Endodermal cell (in vitro differentiated cells): ENCODE results near the gene TIAL1. TPM values are rescaled to one million over a fixed set of nuclear protein-coding genes. Genes with fewer than 3 reads are reported as not detected.

Experiments used
- DNase-seq: peaks from one replicate; pipeline ENCODE4 v3.0.0-alpha.2; 2017
- H3K27ac ChIP-seq: 2 replicates; pipeline ENCODE4 v1.5.1; 2013; ENCODE audit warnings: mild to moderate bottlenecking, low read depth, low read length, moderate library complexity
- H3K27me3 ChIP-seq: 2 replicates; pipeline ENCODE4 v1.6.1; 2013; ENCODE audit warnings: mild to moderate bottlenecking, low read length, moderate library complexity; ENCODE audit not compliant: insufficient read depth, control insufficient read depth, poor library complexity, severe bottlenecking
- H3K36me3 ChIP-seq: 2 replicates; pipeline ENCODE4 v1.7.0; 2013; ENCODE audit warnings: mild to moderate bottlenecking, low read length, moderate library complexity; ENCODE audit not compliant: control insufficient read depth, insufficient read depth
- H3K4me1 ChIP-seq: one replicate; pipeline ENCODE4 v1.7.0; 2013; ENCODE audit warnings: low read length; ENCODE audit not compliant: control insufficient read depth, insufficient read depth
- H3K4me3 ChIP-seq: 2 replicates; pipeline ENCODE4 v1.5.1; 2013; ENCODE audit warnings: mild to moderate bottlenecking, low read length, moderate library complexity
- H3K9ac ChIP-seq: 2 replicates; pipeline ENCODE4 v1.6.1; 2013; ENCODE audit warnings: mild to moderate bottlenecking, low read length, moderate library complexity; ENCODE audit not compliant: poor library complexity, severe bottlenecking; ENCODE audit errors: extremely low read depth
- H3K9me3 ChIP-seq: 2 replicates; pipeline ENCODE4 v1.6.1; 2013; ENCODE audit warnings: mild to moderate bottlenecking, low read length, moderate library complexity; ENCODE audit not compliant: control insufficient read depth
- H3K27ac Mint-ChIP-seq: 2 replicates; pipeline ENCODE4 v1.8.0; 2020; ENCODE audit warnings: mixed read lengths
- H3K27me3 Mint-ChIP-seq: 2 replicates; pipeline ENCODE4 v1.8.0; 2021; ENCODE audit warnings: mild to moderate bottlenecking, mixed read lengths; ENCODE audit not compliant: insufficient read depth
- H3K36me3 Mint-ChIP-seq: 2 replicates; pipeline ENCODE4 v1.8.0; 2020; ENCODE audit warnings: low read depth, mixed read lengths
- H3K4me1 Mint-ChIP-seq: 2 replicates; pipeline ENCODE4 v1.8.0; 2020; ENCODE audit warnings: mixed read lengths
- H3K4me3 Mint-ChIP-seq: 2 replicates; pipeline ENCODE4 v1.8.0; 2020; ENCODE audit warnings: mild to moderate bottlenecking, moderate library complexity, mixed read lengths
- H3K9me3 Mint-ChIP-seq: 2 replicates; pipeline ENCODE4 v1.8.0; 2020; ENCODE audit warnings: mild to moderate bottlenecking, mixed read lengths
- CTCF ChIP-seq: fragments of 200-600 bp; sonication (generic); conservative IDR thresholded peaks from 2 replicates; pipeline ENCODE4 v1.5.0; 2021; ENCODE audit warnings: antibody characterized with exemption, mild to moderate bottlenecking
- WGBS, 2 experiments: methylation state at CpG; one replicate each; pipeline versions ENCODE4 v1.1.5 to v1.1.7; 2013; ENCODE audit warnings: missing lambda C conversion rate in 2 of 2, mixed read lengths in 1 of 2; ENCODE audit not compliant: insufficient coverage in 1 of 2, insufficient read length in 1 of 2; 5-methylcytosine and 5-hydroxymethylcytosine counted together
- total RNA-seq, 2 donors: library from RNA; stranded (reverse); fragmentation: NEBNext Ultra II Directional in 1 of 2; extraction: Animal tissue kit (Norgen Biotek cat#: 25700) in 1 of 2; gene quantifications; 2 replicates in 1 of 2; 3 replicates in 1 of 2; pipeline ENCODE4 v1.2.1, GENCODE V29; 2021

The TIAL1 gene
- total RNA-seq, 2 donors from 2014 or later = 156 to 176 TPM

GRCh38 chr10:119575991-119576390, 20.8 kb downstream of the TIAL1 start:
- TF ChIP-seq CTCF = no peak
- peaks cover 71% of the 10 kb centered on the region for H3K36me3 ChIP-seq

GRCh38 chr10:119575506-119575905, 21.3 kb downstream of the TIAL1 start:
- Histone ChIP-seq H3K27me3 (no peaks in the 10 kb centered on the region), H3K4me3 (no peak overlapping the region), H3K9me3 (no peaks in the 10 kb centered on the region), H3K4me1 (no peaks in the 10 kb centered on the region), H3K36me3 (peaks cover 66% of the 10 kb centered on the region), H3K9ac (no peak overlapping the region), H3K27ac (no peak overlapping the region)
- H3K27me3 Mint-ChIP-seq = no peaks in the 10 kb centered on the region
- peaks cover 61% of the 10 kb centered on the region for H3K36me3 Mint-ChIP-seq
- 91 to 95% methylated on average over 4 to 5 of the region's 5 CpGs for WGBS, 2 experiments
- H3K9me3 Mint-ChIP-seq = no peaks in the 10 kb centered on the region
- no peak for DNase-seq
- no peak overlapping the region for H3K4me3 Mint-ChIP-seq
- no peak for TF ChIP-seq CTCF
- H3K4me1 Mint-ChIP-seq = no peaks in the 10 kb centered on the region
- H3K27ac Mint-ChIP-seq = no peak overlapping the region

More at GRCh38 chr10:119575991-119576390, 20.8 kb downstream of the TIAL1 start:
- no peak overlapping the region for H3K4me3 Mint-ChIP-seq
- Histone ChIP-seq H3K9ac (no peak overlapping the region), H3K4me3 (no peak overlapping the region), H3K9me3 (no peaks in the 10 kb centered on the region), H3K27ac (no peak overlapping the region), H3K4me1 (no peaks in the 10 kb centered on the region), H3K27me3 (no peaks in the 10 kb centered on the region)
- H3K4me1 Mint-ChIP-seq = no peaks in the 10 kb centered on the region
- H3K36me3 Mint-ChIP-seq = peaks cover 61% of the 10 kb centered on the region
- no peaks in the 10 kb centered on the region for H3K27me3 Mint-ChIP-seq
- no peak for DNase-seq
- no peaks in the 10 kb centered on the region for H3K9me3 Mint-ChIP-seq
- H3K27ac Mint-ChIP-seq = no peak overlapping the region

- no peak for DNase-seq
- peaks cover 5% of the 10 kb centered on the region for H3K36me3 Mint-ChIP-seq
- H3K9me3 ChIP-seq = no peaks in the 10 kb centered on the region
- no peak overlapping the region for H3K27ac Mint-ChIP-seq
- H3K27me3 Mint-ChIP-seq = no peaks in the 10 kb centered on the region
- H3K4me3 ChIP-seq = no peak overlapping the region
- no peaks in the 10 kb centered on the region for H3K27me3 ChIP-seq
- no peaks in the 10 kb centered on the region for H3K9me3 Mint-ChIP-seq
- H3K4me1 ChIP-seq = no peaks in the 10 kb centered on the region
- 98% methylated on average over 6 to 7 of the region's 8 CpGs for WGBS, 2 experiments
- no peaks in the 10 kb centered on the region for H3K4me1 Mint-ChIP-seq
- H3K4me3 Mint-ChIP-seq = no peak overlapping the region
- no peak for TF ChIP-seq CTCF
- no peaks in the 10 kb centered on the region for H3K36me3 ChIP-seq
- no peak overlapping the region for H3K9ac ChIP-seq
- H3K27ac ChIP-seq = no peak overlapping the region
Measured at GRCh38 chr10:119567978-119568377, 28.8 kb downstream of the TIAL1 start.
